HCT116 (cell line): ENCODE measurements around the gene URM1.

ENCODE experiments used
- ATF3 ChIP-seq: IDR thresholded peaks from 2 replicates; pipeline ENCODE4 v1.6.1; 2012
- ELF1 ChIP-seq: IDR thresholded peaks from 2 replicates; pipeline ENCODE4 v1.6.1; 2012; ENCODE audit warnings: low read depth, borderline replicate concordance
- POLR2A ChIP-seq: IDR thresholded peaks from 2 replicates; pipeline ENCODE4 v1.7.0; 2011; ENCODE audit warnings: borderline replicate concordance; ENCODE audit not compliant: insufficient read depth, insufficient read length; ENCODE audit errors: extremely low read depth
- POLR2AphosphoS5 ChIP-seq: IDR thresholded peaks from 2 replicates; pipeline ENCODE4 v1.6.1; 2011; ENCODE audit warnings: mild to moderate bottlenecking, low read depth, low read length, moderate library complexity
- TF ChIP-seq, protein P1 (sequence below), 3 experiments: fragments of 200-600 bp in 1 of 3; sonication (generic) in 1 of 3; IDR thresholded peaks in 2 of 3; conservative IDR thresholded peaks in 1 of 3; 2 replicates each; pipeline ENCODE4 v1.5.1; 2012 to 2017; ENCODE audit warnings: low read depth in 2 of 3, low read length in 2 of 3, antibody characterized with exemption in 1 of 3, borderline replicate concordance in 1 of 3, control low read depth in 1 of 3, mild to moderate bottlenecking in 1 of 3, mixed read lengths in 1 of 3, mixed run types in 1 of 3, moderate library complexity in 1 of 3; ENCODE audit not compliant: insufficient read depth in 1 of 3

- no peak for TF ChIP-seq POLR2AphosphoS5
- TF ChIP-seq ELF1: no peak
- TF ChIP-seq, protein P1, sequence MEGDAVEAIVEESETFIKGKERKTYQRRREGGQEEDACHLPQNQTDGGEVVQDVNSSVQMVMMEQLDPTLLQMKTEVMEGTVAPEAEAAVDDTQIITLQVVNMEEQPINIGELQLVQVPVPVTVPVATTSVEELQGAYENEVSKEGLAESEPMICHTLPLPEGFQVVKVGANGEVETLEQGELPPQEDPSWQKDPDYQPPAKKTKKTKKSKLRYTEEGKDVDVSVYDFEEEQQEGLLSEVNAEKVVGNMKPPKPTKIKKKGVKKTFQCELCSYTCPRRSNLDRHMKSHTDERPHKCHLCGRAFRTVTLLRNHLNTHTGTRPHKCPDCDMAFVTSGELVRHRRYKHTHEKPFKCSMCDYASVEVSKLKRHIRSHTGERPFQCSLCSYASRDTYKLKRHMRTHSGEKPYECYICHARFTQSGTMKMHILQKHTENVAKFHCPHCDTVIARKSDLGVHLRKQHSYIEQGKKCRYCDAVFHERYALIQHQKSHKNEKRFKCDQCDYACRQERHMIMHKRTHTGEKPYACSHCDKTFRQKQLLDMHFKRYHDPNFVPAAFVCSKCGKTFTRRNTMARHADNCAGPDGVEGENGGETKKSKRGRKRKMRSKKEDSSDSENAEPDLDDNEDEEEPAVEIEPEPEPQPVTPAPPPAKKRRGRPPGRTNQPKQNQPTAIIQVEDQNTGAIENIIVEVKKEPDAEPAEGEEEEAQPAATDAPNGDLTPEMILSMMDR (IDR thresholded peaks at IDR 0.05 in 2 of 3, conservative IDR thresholded peaks at IDR 0.05 in 1 of 3; ENCODE audit: borderline replicate concordance in 1 of 3, insufficient read depth in 1 of 3, low read depth in 2 of 3, low read length in 2 of 3): no peak
- no peak for TF ChIP-seq ATF3
- no peak for TF ChIP-seq POLR2A
Measured at GRCh38 chr9:128419061-128419925, 48.1 kb downstream of the URM1 start.
